ENCODE measurements around the gene ABCD1.

DNA sequence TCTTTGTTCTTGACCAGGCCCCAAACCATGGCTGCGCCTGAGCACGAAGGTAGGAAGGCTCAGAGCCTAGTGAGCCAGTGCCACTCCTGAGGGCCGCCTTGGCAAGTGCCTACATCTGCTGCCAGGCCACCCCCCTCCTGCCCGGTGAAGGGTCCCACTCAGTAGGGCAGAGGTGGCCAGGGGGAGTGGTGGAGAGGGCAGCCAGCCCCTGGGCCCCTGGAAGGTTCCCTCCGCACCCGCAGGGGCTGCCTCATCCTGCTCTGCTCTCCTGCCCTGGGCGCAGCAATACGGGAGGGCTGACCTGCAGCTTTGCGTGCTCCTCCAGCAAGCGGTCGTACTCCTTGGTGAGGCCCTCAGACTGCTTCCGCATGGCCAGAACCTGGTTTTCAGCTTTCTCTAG lies 22.9 kb upstream of the ABCD1 start:
- TF ChIP-seq MTA2 (IDR thresholded peaks at IDR 0.05; ENCODE audit: low read depth) (no peak), EZH2 (IDR thresholded peaks at IDR 0.05; ENCODE audit: borderline replicate concordance, control insufficient read depth, low read depth, low read length) (no peak)
- TF ChIP-seq, protein P1, sequence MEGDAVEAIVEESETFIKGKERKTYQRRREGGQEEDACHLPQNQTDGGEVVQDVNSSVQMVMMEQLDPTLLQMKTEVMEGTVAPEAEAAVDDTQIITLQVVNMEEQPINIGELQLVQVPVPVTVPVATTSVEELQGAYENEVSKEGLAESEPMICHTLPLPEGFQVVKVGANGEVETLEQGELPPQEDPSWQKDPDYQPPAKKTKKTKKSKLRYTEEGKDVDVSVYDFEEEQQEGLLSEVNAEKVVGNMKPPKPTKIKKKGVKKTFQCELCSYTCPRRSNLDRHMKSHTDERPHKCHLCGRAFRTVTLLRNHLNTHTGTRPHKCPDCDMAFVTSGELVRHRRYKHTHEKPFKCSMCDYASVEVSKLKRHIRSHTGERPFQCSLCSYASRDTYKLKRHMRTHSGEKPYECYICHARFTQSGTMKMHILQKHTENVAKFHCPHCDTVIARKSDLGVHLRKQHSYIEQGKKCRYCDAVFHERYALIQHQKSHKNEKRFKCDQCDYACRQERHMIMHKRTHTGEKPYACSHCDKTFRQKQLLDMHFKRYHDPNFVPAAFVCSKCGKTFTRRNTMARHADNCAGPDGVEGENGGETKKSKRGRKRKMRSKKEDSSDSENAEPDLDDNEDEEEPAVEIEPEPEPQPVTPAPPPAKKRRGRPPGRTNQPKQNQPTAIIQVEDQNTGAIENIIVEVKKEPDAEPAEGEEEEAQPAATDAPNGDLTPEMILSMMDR (IDR thresholded peaks at IDR 0.05 in 2 of 3, conservative IDR thresholded peaks at IDR 0.05 in 1 of 3; ENCODE audit: control insufficient read depth in 2 of 3, extremely low read depth in 1 of 3, insufficient read depth in 1 of 3, low read depth in 3 of 3, low read length in 3 of 3) = no peak
- TF ChIP-seq, protein P2, sequence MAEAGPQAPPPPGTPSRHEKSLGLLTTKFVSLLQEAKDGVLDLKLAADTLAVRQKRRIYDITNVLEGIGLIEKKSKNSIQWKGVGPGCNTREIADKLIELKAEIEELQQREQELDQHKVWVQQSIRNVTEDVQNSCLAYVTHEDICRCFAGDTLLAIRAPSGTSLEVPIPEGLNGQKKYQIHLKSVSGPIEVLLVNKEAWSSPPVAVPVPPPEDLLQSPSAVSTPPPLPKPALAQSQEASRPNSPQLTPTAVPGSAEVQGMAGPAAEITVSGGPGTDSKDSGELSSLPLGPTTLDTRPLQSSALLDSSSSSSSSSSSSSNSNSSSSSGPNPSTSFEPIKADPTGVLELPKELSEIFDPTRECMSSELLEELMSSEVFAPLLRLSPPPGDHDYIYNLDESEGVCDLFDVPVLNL (IDR thresholded peaks at IDR 0.05; ENCODE audit: low read depth, low read length) = no peak
